Pancreas (tissue), 10 donors: Measurements from ENCODE around the gene MGAT3. TPM values are rescaled to one million over a fixed set of nuclear protein-coding genes. Genes with fewer than 3 reads are reported as not detected.

Source experiments
- ATAC-seq, 4 donors: fragments of 200-7000 bp; cut with Tn5 transposase; one replicate each; pipeline versions ENCODE4 v1.8.0 to v1.9.1; 2020; ENCODE audit warnings: mild to moderate bottlenecking in 4 of 4, moderate library complexity in 4 of 4
- DNase-seq, 6 donors: peaks; one replicate each; pipeline ENCODE4 v3.0.0-alpha.2; 2020
- FAIRE-seq: peaks from 2 replicates; lab custom pipeline; 2012; peaks lifted over from hg19 to GRCh38; lab: Jason Lieb, UNC
- H3K27ac ChIP-seq, 4 donors: fragments of 200-600 bp; sonication (generic); 1 replicate in 3 of 4; 2 replicates in 1 of 4; pipeline versions ENCODE4 v1.5.0 to v1.8.0; 2020
- H3K27me3 ChIP-seq, 4 donors: fragments of 200-600 bp; one replicate each; pipeline ENCODE4 v1.8.0; 2021
- H3K36me3 ChIP-seq, 3 donors: fragments of 200-600 bp; sonication (generic) in 1 of 3; one replicate each; pipeline versions ENCODE4 v1.5.0 to v1.8.0; 2020 to 2021
- H3K4me1 ChIP-seq, 3 donors: fragments of 200-600 bp; one replicate each; pipeline ENCODE4 v1.8.0; 2021
- H3K4me3 ChIP-seq, 4 donors: fragments of 200-600 bp; sonication (generic) in 2 of 4; one replicate each; pipeline versions ENCODE4 v1.5.0 to v1.8.0; 2020 to 2021
- H3K9me3 ChIP-seq, 4 donors: fragments of 200-600 bp; one replicate each; pipeline ENCODE4 v1.8.0; 2021
- WGBS, 2 donors: extraction: QIAGEN DNeasy Blood & Tissue Kit; methylation state at CpG; one replicate each; pipeline ENCODE4 v1.1.7; 2013; 5-methylcytosine and 5-hydroxymethylcytosine counted together
- intact Hi-C, 3 donors: fragments of 100-400 bp; cut with DNase I; formaldehyde crosslinking; loops; one replicate each; pipeline versions ENCODE4 v1.11.1 to v1.14.2; 2022
- polyA plus RNA-seq, 2 donors: library from polyadenylated mRNA; stranded (reverse); fragments of 200-250 nt; gene quantifications; one replicate each; pipeline ENCODE4 v1.2.3, GENCODE V29; 2013
- total RNA-seq, 6 donors: library from RNA; stranded (reverse); fragmentation: NEBNext Ultra II Directional in 4 of 6; extraction: Animal tissue kit (Norgen Biotek cat#: 25700) in 4 of 6; gene quantifications; one replicate each; pipeline versions ENCODE4 v1.2.1 to v1.2.4, GENCODE V29; 2021 to 2023
- TF ChIP-seq, protein P1 (sequence below), 4 donors: fragments of 200-600 bp; sonication (generic) in 3 of 4; IDR thresholded peaks; one replicate each; pipeline versions ENCODE4 v1.5.0 to v1.8.0; 2021; ENCODE audit warnings: antibody characterized with exemption in 4 of 4
- donor health status: healthy with polysubstance abuse.
- donor health status: DM: no; HTN: no; CAD: no; lungs with moderate emphysema.
- donor health status: DM: no; HTN: no; CAD: no.
- donor health status: control.
- donor health status: control.
- donor health status: Bipolar disorder and iron deficiency.
- donor health status: DM: yes; HTN: yes; CAD: no.
- donor health status: DM: no; HTN: no; CAD: no.
- donor health status: DM: no; HTN: no; CAD: no.
- donor health status: DM: yes; HTN: yes; CAD: no.

MGAT3 gene
- total and polyA plus RNA-seq, 8 donors, result 1.5 to 4.2 (median 2.2) TPM

GRCh38 chr22:39498368-39498767 lies 41.6 kb downstream of the MGAT3 start:
- Histone ChIP-seq H3K27ac (no peak overlapping the region), H3K27me3 (no peaks in the 10 kb centered on the region), H3K4me1 (peaks cover 4 to 14% (median 5%) of the 10 kb centered on the region in 3 donors), H3K4me3 (no peak overlapping the region), H3K9me3 (no peaks in the 10 kb centered on the region), H3K36me3 (no peaks in the 10 kb centered on the region)
- intact Hi-C loops, result no loop called here
- peak in 1 of 6 donors; percentile 14 for DNase-seq
- WGBS, 2 donors, result 42 to 54% methylated on average over 2 of the region's 2 CpGs
- TF ChIP-seq, protein P1, sequence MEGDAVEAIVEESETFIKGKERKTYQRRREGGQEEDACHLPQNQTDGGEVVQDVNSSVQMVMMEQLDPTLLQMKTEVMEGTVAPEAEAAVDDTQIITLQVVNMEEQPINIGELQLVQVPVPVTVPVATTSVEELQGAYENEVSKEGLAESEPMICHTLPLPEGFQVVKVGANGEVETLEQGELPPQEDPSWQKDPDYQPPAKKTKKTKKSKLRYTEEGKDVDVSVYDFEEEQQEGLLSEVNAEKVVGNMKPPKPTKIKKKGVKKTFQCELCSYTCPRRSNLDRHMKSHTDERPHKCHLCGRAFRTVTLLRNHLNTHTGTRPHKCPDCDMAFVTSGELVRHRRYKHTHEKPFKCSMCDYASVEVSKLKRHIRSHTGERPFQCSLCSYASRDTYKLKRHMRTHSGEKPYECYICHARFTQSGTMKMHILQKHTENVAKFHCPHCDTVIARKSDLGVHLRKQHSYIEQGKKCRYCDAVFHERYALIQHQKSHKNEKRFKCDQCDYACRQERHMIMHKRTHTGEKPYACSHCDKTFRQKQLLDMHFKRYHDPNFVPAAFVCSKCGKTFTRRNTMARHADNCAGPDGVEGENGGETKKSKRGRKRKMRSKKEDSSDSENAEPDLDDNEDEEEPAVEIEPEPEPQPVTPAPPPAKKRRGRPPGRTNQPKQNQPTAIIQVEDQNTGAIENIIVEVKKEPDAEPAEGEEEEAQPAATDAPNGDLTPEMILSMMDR (IDR thresholded peaks at IDR 0.05), result no peak
- ATAC-seq, result no peak
- no peak for FAIRE-seq

GRCh38 chr22:39498802-39499201 lies 42.0 kb downstream of the MGAT3 start:
- FAIRE-seq, result no peak
- Histone ChIP-seq H3K27ac (no peak overlapping the region), H3K4me3 (no peak overlapping the region), H3K36me3 (peaks cover 0 to under 1% (median 0%) of the 10 kb centered on the region in 3 donors), H3K4me1 (peaks cover 8 to 18% (median 9%) of the 10 kb centered on the region in 3 donors), H3K9me3 (no peaks in the 10 kb centered on the region), H3K27me3 (no peaks in the 10 kb centered on the region)
- TF ChIP-seq, protein P1 (IDR thresholded peaks at IDR 0.05), result no peak
- DNase-seq, result peak in 1 of 6 donors; percentile 22
- WGBS, 2 donors, result 56 to 64% methylated on average over 3 of the region's 3 CpGs
- intact Hi-C loops, result no loop called here
- ATAC-seq, result no peak

DNA sequence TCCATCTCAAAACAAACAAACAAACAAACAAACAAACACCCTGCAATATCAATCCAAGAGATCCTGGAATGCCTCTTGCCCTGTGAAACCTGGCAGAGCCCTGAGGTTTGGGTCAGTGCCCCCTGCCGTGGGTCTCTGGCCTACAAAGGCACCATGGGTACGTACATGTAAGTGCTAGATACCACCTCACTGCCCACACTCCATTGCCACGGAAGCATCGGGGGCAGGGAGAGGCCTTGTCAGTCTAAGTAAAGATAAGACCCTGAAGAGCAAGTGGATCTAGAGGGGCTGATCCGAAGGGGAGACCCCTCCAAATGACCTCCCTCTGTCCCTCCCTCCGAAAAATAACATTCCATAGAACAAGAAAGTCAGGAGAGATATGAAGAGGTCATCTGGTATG lies 43.3 kb downstream of the MGAT3 start:
- Histone ChIP-seq H3K9me3 (no peaks in the 10 kb centered on the region), H3K4me1 (peaks cover 8 to 20% (median 9%) of the 10 kb centered on the region in 3 donors), H3K27me3 (no peaks in the 10 kb centered on the region), H3K36me3 (peaks cover 0 to 13% (median 6%) of the 10 kb centered on the region in 3 donors), H3K4me3 (no peak overlapping the region), H3K27ac (no peak overlapping the region)
- TF ChIP-seq, protein P1 (IDR thresholded peaks at IDR 0.05), result no peak
- 79 to 82% methylated on average over 6 of the region's 6 CpGs for WGBS, 2 donors
- peak in 1 of 6 donors; percentile 42 for DNase-seq
- no peak for FAIRE-seq
- ATAC-seq, result no peak
- intact Hi-C loops, result no loop called here

GRCh38 chr22:39501644-39502108 lies 44.9 kb downstream of the MGAT3 start:
- no peaks in the 10 kb centered on the region for H3K27me3 ChIP-seq
- ATAC-seq (peak in 2 of 4 donors; percentile 5 to 22), DNase-seq (no peak), FAIRE-seq (no peak)
- TF ChIP-seq, protein P1 (IDR thresholded peaks at IDR 0.05), result no peak
- 14 to 16% methylated on average over 13 of the region's 13 CpGs for WGBS, 2 donors
- no peaks in the 10 kb centered on the region for H3K9me3 ChIP-seq
- peaks cover 8 to 20% (median 9%) of the 10 kb centered on the region in 3 donors for H3K4me1 ChIP-seq
- H3K4me3 ChIP-seq, result peak overlapping the region; percentile 83 to 98 (median 96)
- peaks cover 0 to 23% (median 10%) of the 10 kb centered on the region in 3 donors for H3K36me3 ChIP-seq
- H3K27ac ChIP-seq, result peak overlapping the region; percentile 81 to 92 (median 90)
- intact Hi-C loops, result no loop called here

DNA sequence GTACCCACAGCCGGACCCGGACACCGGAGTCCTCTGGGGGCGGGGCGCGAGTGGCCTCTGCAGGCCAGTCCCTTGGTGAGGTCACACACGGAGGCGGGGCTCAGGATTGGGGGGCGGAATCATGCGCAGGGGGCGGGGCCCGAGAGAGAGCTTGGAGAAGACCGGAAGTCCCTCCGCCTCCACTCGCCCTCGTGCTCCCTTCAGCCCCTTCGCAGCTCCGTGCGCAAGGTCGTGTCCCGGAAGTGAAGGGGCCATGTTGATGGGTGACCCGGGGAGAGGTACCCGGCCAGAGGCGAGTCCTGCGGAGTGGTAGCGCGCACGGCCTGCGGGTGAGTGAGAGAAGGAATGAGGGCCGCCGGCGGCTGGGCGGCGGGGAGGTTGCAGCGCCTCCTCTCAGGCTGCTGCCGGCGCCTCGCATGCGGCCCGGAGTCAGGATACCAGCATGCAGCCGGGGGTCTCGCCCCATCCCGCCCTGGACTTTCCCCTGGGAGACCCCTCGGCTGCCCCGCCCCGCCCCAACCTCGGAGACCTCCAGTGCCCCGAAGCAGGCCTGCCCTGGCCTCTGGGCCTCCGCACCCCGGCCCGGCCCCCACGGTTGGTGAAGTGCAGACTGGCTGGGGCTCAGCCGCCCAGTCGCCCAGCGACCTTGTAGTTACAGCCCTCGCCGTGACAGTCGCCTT lies 45.4 kb downstream of the MGAT3 start, which contains the start of gene MIEF1:
Gene MIEF1 (plus strand): TSS at position 182 of the 680 bp plus-strand sequence. CDS start 9,005 bp downstream, outside the sequence.
- DNase-seq, result peak; percentile 98 to 99 (median 98)
- Histone ChIP-seq H3K4me3 (peak within 1 kb of the TSS; percentile 83 to 98 (median 96)), H3K27me3 (no peaks in the 10 kb centered on the region), H3K36me3 (peaks cover 0 to 23% (median 10%) of the 10 kb centered on the region in 3 donors), H3K9me3 (no peaks in the 10 kb centered on the region), H3K27ac (peak within 1 kb of the TSS; percentile 81 to 92 (median 90)), H3K4me1 (peaks cover 8 to 20% (median 9%) of the 10 kb centered on the region in 3 donors)
- intact Hi-C loops, result no loop called here
- ATAC-seq, result peak; percentile 94 to 96 (median 95)
- FAIRE-seq, result peak; percentile 59
- 0 to 1% methylated on average over 52 to 58 of the region's 58 CpGs for WGBS, 2 donors
- TF ChIP-seq, protein P1 (IDR thresholded peaks at IDR 0.05), result no peak
